ENCODE data around the gene ENKUR.

Gene ENKUR

GRCh38 chr10:25057886-25058285, 41.9 kb upstream of the ENKUR start (continued):
- TF ChIP-seq POU6F1 (CRISPR knock-in tag; IDR thresholded peaks at IDR 0.05; ENCODE audit: borderline replicate concordance, low read depth), result no peak
- TF ChIP-seq GLIS3 (CRISPR knock-in tag; IDR thresholded peaks at IDR 0.05), result no peak

DNA sequence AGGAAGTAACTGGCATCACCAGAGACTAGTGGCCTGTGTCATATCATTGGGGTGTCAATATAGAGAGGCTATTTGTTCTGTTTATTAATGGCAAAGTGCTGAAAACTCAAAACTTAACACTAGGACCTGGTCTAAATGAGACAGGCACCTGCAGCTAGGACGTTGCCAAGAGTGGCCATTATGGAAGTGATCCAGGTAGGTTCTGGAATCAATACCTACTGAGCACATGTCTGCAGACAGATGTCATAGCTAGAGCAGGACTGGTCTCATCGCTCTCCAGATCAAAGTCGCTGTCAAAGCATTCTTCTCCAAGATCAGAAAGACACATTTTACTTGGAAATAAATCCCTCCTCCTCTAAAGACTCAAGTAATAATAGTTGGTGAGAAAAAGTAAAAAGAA, 40.8 kb upstream of the ENKUR start:
- TF ChIP-seq ZFP3 (CRISPR knock-in tag; IDR thresholded peaks at IDR 0.05) (no peak), RARB (CRISPR knock-in tag; IDR thresholded peaks at IDR 0.05) (no peak), PPARA (CRISPR knock-in tag; IDR thresholded peaks at IDR 0.05; ENCODE audit: borderline replicate concordance) (no peak), CSDC2 (CRISPR knock-in tag; IDR thresholded peaks at IDR 0.05) (no peak), ESRRG (CRISPR knock-in tag; IDR thresholded peaks at IDR 0.05) (no peak), CSRNP3 (CRISPR knock-in tag; IDR thresholded peaks at IDR 0.05) (no peak)

GRCh38 chr10:25052012-25052411, 36.1 kb upstream of the ENKUR start:
- no peak for ATAC-seq
- TF ChIP-seq BACH2 (CRISPR knock-in tag; IDR thresholded peaks at IDR 0.05; ENCODE audit: borderline replicate concordance) (no peak), ZNF8 (CRISPR knock-in tag; IDR thresholded peaks at IDR 0.05) (no peak)

More for the DNA sequence above, 40.8 kb upstream of the ENKUR start:
- no peak for ATAC-seq

- TF ChIP-seq TOX (CRISPR knock-in tag; IDR thresholded peaks at IDR 0.05; ENCODE audit: borderline replicate concordance) (no peak), TCF4 (CRISPR knock-in tag; IDR thresholded peaks at IDR 0.05; ENCODE audit: borderline replicate concordance) (no peak), BACH2 (CRISPR knock-in tag; IDR thresholded peaks at IDR 0.05; ENCODE audit: borderline replicate concordance) (no peak), ZNF8 (CRISPR knock-in tag; IDR thresholded peaks at IDR 0.05) (no peak), ZFP30 (CRISPR knock-in tag; IDR thresholded peaks at IDR 0.05) (no peak), PPARA (CRISPR knock-in tag; IDR thresholded peaks at IDR 0.05; ENCODE audit: borderline replicate concordance) (no peak), ZNF70 (CRISPR knock-in tag; IDR thresholded peaks at IDR 0.05) (no peak)
- TF ChIP-seq, protein P1, sequence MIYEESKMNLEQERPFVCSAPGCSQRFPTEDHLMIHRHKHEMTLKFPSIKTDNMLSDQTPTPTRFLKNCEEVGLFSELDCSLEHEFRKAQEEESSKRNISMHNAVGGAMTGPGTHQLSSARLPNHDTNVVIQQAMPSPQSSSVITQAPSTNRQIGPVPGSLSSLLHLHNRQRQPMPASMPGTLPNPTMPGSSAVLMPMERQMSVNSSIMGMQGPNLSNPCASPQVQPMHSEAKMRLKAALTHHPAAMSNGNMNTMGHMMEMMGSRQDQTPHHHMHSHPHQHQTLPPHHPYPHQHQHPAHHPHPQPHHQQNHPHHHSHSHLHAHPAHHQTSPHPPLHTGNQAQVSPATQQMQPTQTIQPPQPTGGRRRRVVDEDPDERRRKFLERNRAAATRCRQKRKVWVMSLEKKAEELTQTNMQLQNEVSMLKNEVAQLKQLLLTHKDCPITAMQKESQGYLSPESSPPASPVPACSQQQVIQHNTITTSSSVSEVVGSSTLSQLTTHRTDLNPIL (CRISPR knock-in tag; IDR thresholded peaks at IDR 0.05; ENCODE audit: low read depth), result no peak
- ATAC-seq, result no peak
Observed at GRCh38 chr10:25050402-25050801, 34.4 kb upstream of the ENKUR start.

DNA sequence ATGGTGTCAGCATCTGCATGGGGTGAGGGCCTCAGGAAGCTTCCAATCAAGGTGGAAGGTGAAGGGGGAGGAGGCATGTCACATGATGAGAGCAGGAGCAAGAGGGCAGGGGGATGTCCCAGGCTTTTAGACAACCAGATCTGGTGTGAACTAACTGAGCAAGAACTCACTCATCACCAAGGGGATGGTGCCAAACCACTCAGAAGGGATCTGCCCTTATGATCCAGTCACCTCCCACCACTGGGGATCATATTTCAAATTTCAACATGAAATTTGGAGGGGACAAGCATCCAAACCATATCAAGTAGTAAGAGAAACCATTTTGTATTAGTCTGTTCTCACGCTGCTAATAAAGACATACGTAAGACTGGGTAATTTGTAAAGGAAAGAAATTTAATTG, 34.0 kb upstream of the ENKUR start:
- no peak for ATAC-seq
- no peak for TF ChIP-seq SNAI2 (CRISPR knock-in tag; IDR thresholded peaks at IDR 0.05)
- TF ChIP-seq, protein P1 (CRISPR knock-in tag; IDR thresholded peaks at IDR 0.05; ENCODE audit: low read depth), result no peak
- no peak for TF ChIP-seq ESRRG (CRISPR knock-in tag; IDR thresholded peaks at IDR 0.05)
- TF ChIP-seq PPARA (CRISPR knock-in tag; IDR thresholded peaks at IDR 0.05; ENCODE audit: borderline replicate concordance), result no peak
- no peak for TF ChIP-seq ZFP3 (CRISPR knock-in tag; IDR thresholded peaks at IDR 0.05)
- no peak for TF ChIP-seq ZNF565 (CRISPR knock-in tag; conservative IDR thresholded peaks at IDR 0.05; ENCODE audit: low read depth)
- no peak for TF ChIP-seq POU6F1 (CRISPR knock-in tag; IDR thresholded peaks at IDR 0.05; ENCODE audit: borderline replicate concordance, low read depth)
- TF ChIP-seq ISL1 (CRISPR knock-in tag; IDR thresholded peaks at IDR 0.05), result no peak
- TF ChIP-seq ZNF70 (CRISPR knock-in tag; IDR thresholded peaks at IDR 0.05), result no peak
- TF ChIP-seq GLIS3 (CRISPR knock-in tag; IDR thresholded peaks at IDR 0.05), result no peak
- TF ChIP-seq CSDC2 (CRISPR knock-in tag; IDR thresholded peaks at IDR 0.05), result no peak
- TF ChIP-seq OSR1 (CRISPR knock-in tag; IDR thresholded peaks at IDR 0.05), result no peak
- no peak for TF ChIP-seq ZC3H10 (CRISPR knock-in tag; IDR thresholded peaks at IDR 0.05)
- no peak for TF ChIP-seq TCF4 (CRISPR knock-in tag; IDR thresholded peaks at IDR 0.05; ENCODE audit: borderline replicate concordance)
- no peak for TF ChIP-seq TOX (CRISPR knock-in tag; IDR thresholded peaks at IDR 0.05; ENCODE audit: borderline replicate concordance)
- TF ChIP-seq BACH2 (CRISPR knock-in tag; IDR thresholded peaks at IDR 0.05; ENCODE audit: borderline replicate concordance), result no peak
- no peak for TF ChIP-seq ZNF8 (CRISPR knock-in tag; IDR thresholded peaks at IDR 0.05)
- no peak for TF ChIP-seq ZFP30 (CRISPR knock-in tag; IDR thresholded peaks at IDR 0.05)
- no peak for TF ChIP-seq RARB (CRISPR knock-in tag; IDR thresholded peaks at IDR 0.05)
- no peak for TF ChIP-seq TSHZ2 (CRISPR knock-in tag; IDR thresholded peaks at IDR 0.05)

Measured in SK-N-SH treated with all-trans-retinoic acid at 6 μM for 48 hours (cell line).